GM12872 (cell line): ENCODE data around the gene NCF4.
A peak's percentile ranks its signal among the peaks of the same experiment; 100 is the strongest.

Experiments
- TF ChIP-seq, protein P1 (sequence below): IDR thresholded peaks from 3 replicates; pipeline ENCODE4 v1.5.1; 2011; ENCODE audit warnings: low read depth, mild to moderate bottlenecking, low read length, moderate library complexity; ENCODE audit not compliant: insufficient read depth

Gene NCF4

DNA sequence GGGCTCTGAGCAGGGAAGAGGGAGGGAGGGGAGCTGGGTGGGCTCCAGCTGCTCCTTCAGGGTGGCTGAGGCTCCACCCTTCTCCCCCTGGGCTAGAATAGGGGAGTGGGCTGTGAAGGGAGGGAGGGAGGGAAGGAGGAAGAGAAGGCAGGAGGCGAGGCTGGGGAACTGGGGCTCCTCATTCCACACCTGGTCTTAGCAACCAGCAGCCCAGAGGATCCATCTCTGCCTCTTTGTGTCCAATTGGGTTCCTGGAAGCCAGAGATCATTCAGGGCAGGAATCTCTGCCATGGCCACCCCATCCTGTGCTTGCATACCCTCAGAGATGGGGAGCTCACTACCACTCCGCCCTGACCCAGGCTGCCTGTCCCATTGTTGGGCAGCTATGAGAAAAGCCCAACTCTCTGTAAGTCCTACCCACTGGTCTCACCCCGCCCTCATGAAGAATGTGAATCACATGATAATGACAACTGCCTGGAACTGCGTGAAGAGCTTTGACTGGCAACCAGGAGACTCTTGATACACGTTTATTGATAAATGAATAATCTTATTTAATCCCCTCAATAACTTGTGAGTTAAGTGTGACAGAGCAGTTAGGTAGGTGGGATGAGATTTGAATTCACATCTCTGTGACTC lies 7.9 kb downstream of the NCF4 start:
- TF ChIP-seq, protein P1, sequence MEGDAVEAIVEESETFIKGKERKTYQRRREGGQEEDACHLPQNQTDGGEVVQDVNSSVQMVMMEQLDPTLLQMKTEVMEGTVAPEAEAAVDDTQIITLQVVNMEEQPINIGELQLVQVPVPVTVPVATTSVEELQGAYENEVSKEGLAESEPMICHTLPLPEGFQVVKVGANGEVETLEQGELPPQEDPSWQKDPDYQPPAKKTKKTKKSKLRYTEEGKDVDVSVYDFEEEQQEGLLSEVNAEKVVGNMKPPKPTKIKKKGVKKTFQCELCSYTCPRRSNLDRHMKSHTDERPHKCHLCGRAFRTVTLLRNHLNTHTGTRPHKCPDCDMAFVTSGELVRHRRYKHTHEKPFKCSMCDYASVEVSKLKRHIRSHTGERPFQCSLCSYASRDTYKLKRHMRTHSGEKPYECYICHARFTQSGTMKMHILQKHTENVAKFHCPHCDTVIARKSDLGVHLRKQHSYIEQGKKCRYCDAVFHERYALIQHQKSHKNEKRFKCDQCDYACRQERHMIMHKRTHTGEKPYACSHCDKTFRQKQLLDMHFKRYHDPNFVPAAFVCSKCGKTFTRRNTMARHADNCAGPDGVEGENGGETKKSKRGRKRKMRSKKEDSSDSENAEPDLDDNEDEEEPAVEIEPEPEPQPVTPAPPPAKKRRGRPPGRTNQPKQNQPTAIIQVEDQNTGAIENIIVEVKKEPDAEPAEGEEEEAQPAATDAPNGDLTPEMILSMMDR: no peak

GRCh38 chr22:36870250-36870649 lies 9.4 kb downstream of the NCF4 start:
- TF ChIP-seq, protein P1: no peak

DNA sequence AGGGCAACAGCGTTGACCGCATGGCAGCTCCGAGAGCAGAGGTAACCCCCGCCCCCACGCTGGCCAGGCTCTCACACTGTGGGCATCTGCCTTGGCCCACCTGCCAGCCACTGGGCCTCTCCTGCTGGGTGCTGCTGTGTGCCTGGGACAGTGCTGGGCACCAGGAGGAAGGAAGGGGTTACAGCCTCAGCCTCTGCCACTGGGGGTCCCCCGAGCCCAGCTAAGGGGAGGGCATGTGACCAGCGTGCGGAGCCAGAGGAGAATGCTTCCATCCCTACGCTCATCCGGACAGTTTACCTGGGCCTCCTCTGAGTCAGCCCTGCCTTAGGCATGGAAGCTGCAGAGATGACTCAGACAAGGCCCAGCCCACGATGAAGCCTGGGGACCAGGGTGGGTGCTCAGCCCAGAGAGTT lies 10.9 kb downstream of the NCF4 start:
- TF ChIP-seq, protein P1: no peak

DNA sequence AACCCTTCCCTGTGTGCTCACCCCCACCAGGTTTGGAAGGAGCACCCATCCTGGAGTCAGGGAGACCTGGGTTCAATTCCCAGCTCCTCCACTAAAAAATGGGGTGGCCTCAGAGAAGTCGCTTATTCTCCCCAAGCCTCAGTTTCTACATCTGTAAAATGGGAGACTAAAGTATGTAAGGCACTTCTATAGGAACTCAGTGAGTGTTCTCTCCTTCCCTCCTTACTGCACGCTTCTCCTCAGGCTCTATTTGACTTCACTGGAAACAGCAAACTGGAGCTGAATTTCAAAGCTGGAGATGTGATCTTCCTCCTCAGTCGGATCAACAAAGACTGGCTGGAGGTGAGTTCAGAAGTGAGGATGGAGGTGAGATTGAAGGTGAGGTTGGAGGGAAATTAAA lies 11.3 kb downstream of the NCF4 start:
- TF ChIP-seq, protein P1: no peak

GRCh38 chr22:36872866-36873498 lies 12.2 kb downstream of the NCF4 start:
- TF ChIP-seq, protein P1: no peak

DNA sequence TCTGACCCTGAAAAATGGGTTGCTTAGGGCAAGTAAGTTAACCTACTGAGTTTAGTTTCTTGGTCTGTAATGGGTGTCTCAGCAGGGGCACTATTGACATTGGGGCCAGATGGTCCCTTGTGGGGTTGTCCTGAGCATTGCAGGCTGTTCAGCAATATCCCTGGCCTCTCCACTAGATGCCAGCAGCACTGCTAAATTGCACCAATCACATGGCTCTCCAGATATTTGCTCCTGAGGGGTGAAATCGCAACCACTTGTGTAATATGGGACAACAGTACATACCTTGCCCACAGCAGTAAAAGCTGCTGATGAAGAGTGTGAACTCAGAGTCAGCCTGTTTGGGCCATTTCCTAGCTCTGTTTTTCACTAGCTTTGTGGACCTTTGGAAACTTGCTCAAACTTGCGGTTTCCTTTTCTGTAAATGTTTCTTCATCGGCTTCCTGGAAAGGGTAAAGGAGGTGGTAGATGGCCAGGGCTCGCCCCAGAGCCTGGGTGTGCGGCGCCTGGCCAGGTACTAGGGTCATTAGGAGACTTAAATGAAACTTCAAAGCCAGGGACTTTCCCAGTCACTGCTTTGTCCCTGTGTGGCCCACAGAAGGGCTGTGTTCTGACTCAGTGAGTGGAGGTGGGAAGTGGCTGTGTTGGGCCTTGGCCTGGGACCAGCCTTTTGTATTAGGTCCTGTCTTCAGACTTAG lies 13.0 kb downstream of the NCF4 start:
- TF ChIP-seq, protein P1: peak; percentile 70

GRCh38 chr22:36874309-36874696 lies 13.5 kb downstream of the NCF4 start:
- TF ChIP-seq, protein P1: no peak
